ENCODE results near the gene TUBA4B. TPM values are rescaled to one million over a fixed set of nuclear protein-coding genes. Genes with fewer than 3 reads are reported as not detected.

The TUBA4B gene
- total and polyA plus RNA-seq, 2 donors (not counting 3 experiments of a cell fraction or from before 2014, with no cell fraction given), result not detected

GRCh38 chr2:219292616-219293015 is 39.6 kb downstream of the TUBA4B start:
- FAIRE-seq, result no peak
- intact Hi-C loops (cut with micrococcal nuclease), result no loop called here

More at GRCh38 chr2:219292616-219293015, 39.6 kb downstream of the TUBA4B start:
- Histone ChIP-seq H3K9me3 (replicated peaks; ENCODE audit: control insufficient read depth, insufficient read depth, low read length) (no peaks in the 10 kb centered on the region), H3K9me1 (replicated peaks; ENCODE audit: control insufficient read depth, extremely low read depth, insufficient read depth, low read length) (no peaks in the 10 kb centered on the region), H3K9ac (replicated peaks; ENCODE audit: extremely low read depth, insufficient read depth, low read length) (no peak overlapping the region), H3K27ac (ENCODE audit: insufficient read depth, low read depth, low read length) (no peak overlapping the region), H2AFZ (ENCODE audit: low read depth, low read length) (no peak overlapping the region), H4K20me1 (replicated peaks; ENCODE audit: control insufficient read depth, extremely low read depth, insufficient read depth, low read length) (no peaks in the 10 kb centered on the region), H3K79me2 (ENCODE audit: control insufficient read depth, insufficient read depth, low read length) (no peaks in the 10 kb centered on the region), H3K4me2 (ENCODE audit: insufficient read depth, low read length) (no peak overlapping the region), H3K27me3 (ENCODE audit: control insufficient read depth in 2 of 2, insufficient read depth in 2 of 2, low read length in 2 of 2) (peaks cover 0 to 1% of the 10 kb centered on the region in 2 experiments), H3K4me3 (replicated peaks in 1 of 3; ENCODE audit: insufficient read depth in 1 of 3, low read depth in 1 of 3, low read length in 3 of 3) (no peak overlapping the region), H3K4me1 (ENCODE audit: control insufficient read depth, extremely low read depth, insufficient read depth, low read length) (peaks cover 4% of the 10 kb centered on the region), H3K36me3 (ENCODE audit: control insufficient read depth in 2 of 2, extremely low read depth in 1 of 2, insufficient read depth in 2 of 2, low read length in 2 of 2) (no peaks in the 10 kb centered on the region)
- dilution Hi-C loops (cut with MboI; ENCODE audit: extremely low pct_ligation_motif_present, low sequenced_read_pairs), result no loop called here
- ChIA-PET POLR2A (no interaction called here), CTCF (interaction anchor here (3.5 to 11.2 kb wide), 2 partner anchors 11 to 134 kb away, joined by 26 to 253 read pairs; partner anchors contain the start of genes DNAJB2 and NHEJ1)
- TF ChIP-seq JUN (IDR thresholded peaks at IDR 0.05; ENCODE audit: borderline replicate concordance, insufficient read depth, insufficient read length, low read depth), result no peak
- TF ChIP-seq GATA2 (IDR thresholded peaks at IDR 0.05; ENCODE audit: insufficient read depth, insufficient read length, low read depth, low read length), result no peak
- TF ChIP-seq CTCF (IDR thresholded peaks at IDR 0.05; ENCODE audit: extremely low read depth in 1 of 2, insufficient read depth in 1 of 2, low read depth in 1 of 2, low read length in 2 of 2), result no peak
- no peak for TF ChIP-seq MYC (IDR thresholded peaks at IDR 0.05; ENCODE audit: low read depth, low read length)
- TF ChIP-seq MAX (IDR thresholded peaks at IDR 0.05; ENCODE audit: insufficient read depth, insufficient read length), result no peak
- TF ChIP-seq EZH2 (IDR thresholded peaks at IDR 0.05; ENCODE audit: borderline replicate concordance, low read depth, low read length, severe bottlenecking), result no peak
- TF ChIP-seq POLR2AphosphoS5 (IDR thresholded peaks at IDR 0.05; ENCODE audit: insufficient read depth, low read depth, low read length), result no peak
- no peak for TF ChIP-seq FOS (IDR thresholded peaks at IDR 0.05; ENCODE audit: borderline replicate concordance, insufficient read depth, low read length)
- TF ChIP-seq POLR2A (IDR thresholded peaks at IDR 0.05; ENCODE audit: low read depth, low read length), result no peak
- DNase-seq (ENCODE audit: low read depth, low spot score), result no peak
- no TSS peak for BruUV-seq (replicated peaks)

Data from endothelial cell of umbilical vein (primary cell).